ENCODE data around the gene ACSM4.

Gene ACSM4

DNA sequence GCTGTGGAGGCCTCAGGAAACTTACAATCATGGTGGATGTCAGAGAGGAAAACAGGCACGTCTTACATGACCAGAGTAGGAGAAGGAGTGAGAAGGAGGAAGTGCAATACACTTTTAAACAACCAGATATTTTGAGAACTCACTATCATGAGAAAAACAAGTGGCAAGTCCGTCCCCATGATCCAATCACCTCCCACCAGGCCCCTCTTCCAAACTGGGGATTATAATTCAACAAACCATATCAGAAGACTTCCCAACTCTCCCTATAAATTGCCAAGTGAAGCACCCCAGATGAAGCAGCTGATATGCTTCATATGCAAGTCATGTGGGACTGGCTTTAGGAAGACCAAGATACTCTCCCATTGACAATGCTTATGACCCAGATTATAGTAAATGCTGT, 11.6 kb upstream of the ACSM4 start:
- Histone ChIP-seq H3K4me2 (no peak overlapping the region), H2AFZ (ENCODE audit: low read depth) (no peak overlapping the region), H3K79me2 (ENCODE audit: insufficient read depth, low read depth) (no peaks in the 10 kb centered on the region), H4K20me1 (ENCODE audit: insufficient read depth) (no peaks in the 10 kb centered on the region), H3K27me3 (ENCODE audit: insufficient read depth, low read depth) (no peaks in the 10 kb centered on the region), H3K4me1 (ENCODE audit: low read depth, poor library complexity, severe bottlenecking) (no peaks in the 10 kb centered on the region), H3K9ac (no peak overlapping the region), H3K27ac (no peak overlapping the region), H3K36me3 (ENCODE audit: insufficient read depth) (no peaks in the 10 kb centered on the region), H3K4me3 (IDR thresholded peaks at IDR 0.05; ENCODE audit: insufficient read depth, low read depth, low read length) (no peak overlapping the region)
- TF ChIP-seq, protein P1, sequence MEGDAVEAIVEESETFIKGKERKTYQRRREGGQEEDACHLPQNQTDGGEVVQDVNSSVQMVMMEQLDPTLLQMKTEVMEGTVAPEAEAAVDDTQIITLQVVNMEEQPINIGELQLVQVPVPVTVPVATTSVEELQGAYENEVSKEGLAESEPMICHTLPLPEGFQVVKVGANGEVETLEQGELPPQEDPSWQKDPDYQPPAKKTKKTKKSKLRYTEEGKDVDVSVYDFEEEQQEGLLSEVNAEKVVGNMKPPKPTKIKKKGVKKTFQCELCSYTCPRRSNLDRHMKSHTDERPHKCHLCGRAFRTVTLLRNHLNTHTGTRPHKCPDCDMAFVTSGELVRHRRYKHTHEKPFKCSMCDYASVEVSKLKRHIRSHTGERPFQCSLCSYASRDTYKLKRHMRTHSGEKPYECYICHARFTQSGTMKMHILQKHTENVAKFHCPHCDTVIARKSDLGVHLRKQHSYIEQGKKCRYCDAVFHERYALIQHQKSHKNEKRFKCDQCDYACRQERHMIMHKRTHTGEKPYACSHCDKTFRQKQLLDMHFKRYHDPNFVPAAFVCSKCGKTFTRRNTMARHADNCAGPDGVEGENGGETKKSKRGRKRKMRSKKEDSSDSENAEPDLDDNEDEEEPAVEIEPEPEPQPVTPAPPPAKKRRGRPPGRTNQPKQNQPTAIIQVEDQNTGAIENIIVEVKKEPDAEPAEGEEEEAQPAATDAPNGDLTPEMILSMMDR (conservative IDR thresholded peaks at IDR 0.05; ENCODE audit: low read depth, low read length): no peak

- TF ChIP-seq, protein P1 (conservative IDR thresholded peaks at IDR 0.05; ENCODE audit: low read depth, low read length): no peak
- no peaks in the 10 kb centered on the region for H3K4me1 ChIP-seq (ENCODE audit: low read depth, poor library complexity, severe bottlenecking)
These were observed 10.2 kb upstream of the ACSM4 start for GRCh38 chr12:7293670-7294069.

GRCh38 chr12:7295529-7295928, 8.3 kb upstream of the ACSM4 start:
- H2AFZ ChIP-seq (ENCODE audit: low read depth): no peak overlapping the region
- no peaks in the 10 kb centered on the region for H4K20me1 ChIP-seq (ENCODE audit: insufficient read depth)
- H3K79me2 ChIP-seq (ENCODE audit: insufficient read depth, low read depth): no peaks in the 10 kb centered on the region
- no peak overlapping the region for H3K4me3 ChIP-seq (IDR thresholded peaks at IDR 0.05; ENCODE audit: insufficient read depth, low read depth, low read length)
- H3K9ac ChIP-seq: no peak overlapping the region
- no peaks in the 10 kb centered on the region for H3K4me1 ChIP-seq (ENCODE audit: low read depth, poor library complexity, severe bottlenecking)
- no peak overlapping the region for H3K4me2 ChIP-seq
- H3K27ac ChIP-seq: no peak overlapping the region
- H3K27me3 ChIP-seq (ENCODE audit: insufficient read depth, low read depth): no peaks in the 10 kb centered on the region
- TF ChIP-seq, protein P1 (conservative IDR thresholded peaks at IDR 0.05; ENCODE audit: low read depth, low read length): no peak
- H3K36me3 ChIP-seq (ENCODE audit: insufficient read depth): no peaks in the 10 kb centered on the region

More at GRCh38 chr12:7293670-7294069, 10.2 kb upstream of the ACSM4 start:
- no peak overlapping the region for H3K4me3 ChIP-seq (IDR thresholded peaks at IDR 0.05; ENCODE audit: insufficient read depth, low read depth, low read length)
- no peak overlapping the region for H3K9ac ChIP-seq
- H3K36me3 ChIP-seq (ENCODE audit: insufficient read depth): no peaks in the 10 kb centered on the region
- no peak overlapping the region for H2AFZ ChIP-seq (ENCODE audit: low read depth)
- no peaks in the 10 kb centered on the region for H3K27me3 ChIP-seq (ENCODE audit: insufficient read depth, low read depth)
- no peaks in the 10 kb centered on the region for H3K79me2 ChIP-seq (ENCODE audit: insufficient read depth, low read depth)
- H4K20me1 ChIP-seq (ENCODE audit: insufficient read depth): no peaks in the 10 kb centered on the region
- no peak overlapping the region for H3K27ac ChIP-seq
- H3K4me2 ChIP-seq: no peak overlapping the region

DNA sequence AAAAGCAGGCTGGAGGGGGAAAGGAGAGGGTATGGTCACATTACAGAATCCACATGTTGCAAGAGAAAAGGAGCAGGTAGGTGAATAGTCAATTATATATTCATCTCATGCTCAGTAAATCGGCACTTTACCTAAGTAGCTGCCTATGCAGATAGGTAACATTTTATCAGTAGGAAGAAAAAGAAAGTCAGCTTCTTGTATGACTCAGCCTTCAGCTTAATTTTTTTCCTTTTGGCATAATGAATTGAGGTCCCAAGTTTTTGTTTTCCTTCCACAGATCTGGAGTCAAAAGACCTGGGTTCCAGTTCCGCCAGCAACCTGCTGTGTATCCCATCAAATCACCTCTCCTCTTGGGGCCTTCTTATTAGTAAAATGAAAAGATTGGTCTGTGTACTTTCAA, 6.0 kb upstream of the ACSM4 start:
- Histone ChIP-seq H3K27me3 (ENCODE audit: insufficient read depth, low read depth) (no peaks in the 10 kb centered on the region; the same call in 1 of the 2 replicates), H2AFZ (ENCODE audit: low read depth) (no peak overlapping the region)

More for the DNA sequence above, 6.0 kb upstream of the ACSM4 start:
- Histone ChIP-seq H3K4me3 (IDR thresholded peaks at IDR 0.05; ENCODE audit: insufficient read depth, low read depth, low read length) (no peak overlapping the region), H3K27ac (no peak overlapping the region), H3K9ac (no peak overlapping the region), H3K36me3 (ENCODE audit: insufficient read depth) (no peaks in the 10 kb centered on the region), H3K79me2 (ENCODE audit: insufficient read depth, low read depth) (no peaks in the 10 kb centered on the region), H3K4me1 (ENCODE audit: low read depth, poor library complexity, severe bottlenecking) (no peaks in the 10 kb centered on the region), H4K20me1 (ENCODE audit: insufficient read depth) (no peaks in the 10 kb centered on the region), H3K4me2 (no peak overlapping the region)
- TF ChIP-seq, protein P1 (conservative IDR thresholded peaks at IDR 0.05; ENCODE audit: low read depth, low read length): no peak

All from KMS-11 (cell line).